Type B pancreatic cell (in vitro differentiated cells): ENCODE measurements around the gene ACTA1. TPM values are rescaled to one million over a fixed set of nuclear protein-coding genes. Genes with fewer than 3 reads are reported as not detected.
"Not testable (repeated sequence)": the region's sequence is repeated elsewhere in the genome, so short reads cannot be mapped to it uniquely, and the experiment has no call there.

Experiments
- DNase-seq: peaks from one replicate; pipeline ENCODE4 v3.0.0; 2021; ENCODE audit warnings: mixed read lengths; ENCODE audit not compliant: unreplicated experiment; ENCODE audit errors: extremely low spot score
- H3K27ac Mint-ChIP-seq: 2 replicates; pipeline ENCODE4 v1.8.0; 2021; ENCODE audit warnings: mild to moderate bottlenecking, mixed read lengths
- H3K27me3 Mint-ChIP-seq: 2 replicates; pipeline ENCODE4 v1.8.0; 2021; ENCODE audit warnings: mixed read lengths
- H3K36me3 Mint-ChIP-seq: 2 replicates; pipeline ENCODE4 v1.8.0; 2021; ENCODE audit warnings: mixed read lengths
- H3K4me1 Mint-ChIP-seq: one replicate; pipeline ENCODE4 v1.8.0; 2021; ENCODE audit warnings: mixed read lengths; ENCODE audit not compliant: unreplicated experiment
- H3K4me3 Mint-ChIP-seq: 2 replicates; pipeline ENCODE4 v1.8.0; 2021; ENCODE audit warnings: mild to moderate bottlenecking, mixed read lengths
- H3K9me3 Mint-ChIP-seq: 2 replicates; pipeline ENCODE4 v1.8.0; 2021; ENCODE audit warnings: mixed read lengths
- total RNA-seq: library from RNA; stranded (reverse); gene quantifications from 2 replicates; pipeline ENCODE4 v1.2.1, GENCODE V29; 2021; ENCODE audit warnings: low replicate concordance
- TF ChIP-seq, protein P1 (sequence below): fragments of 200-600 bp; sonication (generic); conservative IDR thresholded peaks from 2 replicates; pipeline ENCODE4 v1.5.0; 2021; ENCODE audit warnings: antibody characterized with exemption, mild to moderate bottlenecking

Gene ACTA1
- total RNA-seq, 1 donor from 2014 or later = 1.9 TPM

DNA sequence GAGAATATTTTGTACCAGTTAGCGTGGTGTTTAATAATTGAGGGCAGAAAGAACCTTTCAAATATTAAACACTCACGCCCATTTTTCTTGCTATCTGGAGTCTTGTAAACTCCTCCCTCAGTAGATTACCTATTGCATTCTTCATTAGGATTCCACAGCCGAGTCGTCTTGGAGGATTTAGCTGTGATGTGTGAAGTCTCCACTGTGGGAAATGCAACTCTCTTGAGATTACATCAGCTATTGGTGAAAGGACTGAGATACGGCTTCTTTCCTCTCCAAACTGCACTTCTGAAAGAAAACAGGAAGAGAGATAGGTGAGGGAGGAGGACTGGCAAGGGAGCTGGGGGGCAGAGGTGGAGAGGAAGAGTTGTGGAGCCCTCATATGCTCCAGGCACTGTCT, 36.1 kb downstream of the ACTA1 start:
- Mint-ChIP-seq H3K4me3 (no peak overlapping the region), H3K4me1 (no peaks in the 10 kb centered on the region), H3K27me3 (peaks cover 41% of the 10 kb centered on the region), H3K36me3 (no peaks in the 10 kb centered on the region), H3K9me3 (no peaks in the 10 kb centered on the region), H3K27ac (no peak overlapping the region)
- DNase-seq = no peak
- TF ChIP-seq, protein P1, sequence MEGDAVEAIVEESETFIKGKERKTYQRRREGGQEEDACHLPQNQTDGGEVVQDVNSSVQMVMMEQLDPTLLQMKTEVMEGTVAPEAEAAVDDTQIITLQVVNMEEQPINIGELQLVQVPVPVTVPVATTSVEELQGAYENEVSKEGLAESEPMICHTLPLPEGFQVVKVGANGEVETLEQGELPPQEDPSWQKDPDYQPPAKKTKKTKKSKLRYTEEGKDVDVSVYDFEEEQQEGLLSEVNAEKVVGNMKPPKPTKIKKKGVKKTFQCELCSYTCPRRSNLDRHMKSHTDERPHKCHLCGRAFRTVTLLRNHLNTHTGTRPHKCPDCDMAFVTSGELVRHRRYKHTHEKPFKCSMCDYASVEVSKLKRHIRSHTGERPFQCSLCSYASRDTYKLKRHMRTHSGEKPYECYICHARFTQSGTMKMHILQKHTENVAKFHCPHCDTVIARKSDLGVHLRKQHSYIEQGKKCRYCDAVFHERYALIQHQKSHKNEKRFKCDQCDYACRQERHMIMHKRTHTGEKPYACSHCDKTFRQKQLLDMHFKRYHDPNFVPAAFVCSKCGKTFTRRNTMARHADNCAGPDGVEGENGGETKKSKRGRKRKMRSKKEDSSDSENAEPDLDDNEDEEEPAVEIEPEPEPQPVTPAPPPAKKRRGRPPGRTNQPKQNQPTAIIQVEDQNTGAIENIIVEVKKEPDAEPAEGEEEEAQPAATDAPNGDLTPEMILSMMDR = no peak

DNA sequence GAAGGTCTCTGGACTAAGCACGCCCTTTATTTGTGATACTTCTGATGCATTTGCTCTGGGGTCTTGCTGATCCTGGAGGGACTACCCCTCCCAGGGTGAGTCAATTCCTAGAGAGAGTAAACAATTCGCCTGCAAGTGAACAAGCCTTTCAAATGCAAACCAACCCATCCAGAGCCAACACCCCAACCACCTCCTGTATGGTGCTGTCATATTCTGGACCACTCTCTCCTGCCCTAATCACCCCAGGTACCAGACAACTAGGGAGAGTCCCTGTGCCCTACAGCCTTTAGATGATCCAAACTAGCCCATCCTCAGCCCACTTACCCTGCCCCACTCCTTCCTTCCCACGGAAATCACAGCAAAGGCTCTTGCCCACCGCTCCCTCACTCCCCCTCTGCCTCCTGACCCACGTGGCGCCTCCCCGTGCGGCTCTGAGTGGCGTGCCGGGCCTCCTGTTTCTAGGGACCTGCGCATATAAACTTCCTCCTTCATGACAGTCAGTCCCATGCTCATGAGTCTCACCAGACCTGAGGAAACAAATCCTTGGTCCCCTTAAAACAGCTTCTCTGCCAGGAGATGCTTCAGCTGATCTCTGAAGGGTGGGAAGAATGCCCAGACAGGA, 37.2 kb downstream of the ACTA1 start:
- no peak for DNase-seq
- Mint-ChIP-seq H3K9me3 (no peaks in the 10 kb centered on the region), H3K36me3 (no peaks in the 10 kb centered on the region), H3K4me1 (no peaks in the 10 kb centered on the region), H3K27me3 (peaks cover 37% of the 10 kb centered on the region), H3K4me3 (no peak overlapping the region), H3K27ac (no peak overlapping the region)
- TF ChIP-seq, protein P1 = no peak

DNA sequence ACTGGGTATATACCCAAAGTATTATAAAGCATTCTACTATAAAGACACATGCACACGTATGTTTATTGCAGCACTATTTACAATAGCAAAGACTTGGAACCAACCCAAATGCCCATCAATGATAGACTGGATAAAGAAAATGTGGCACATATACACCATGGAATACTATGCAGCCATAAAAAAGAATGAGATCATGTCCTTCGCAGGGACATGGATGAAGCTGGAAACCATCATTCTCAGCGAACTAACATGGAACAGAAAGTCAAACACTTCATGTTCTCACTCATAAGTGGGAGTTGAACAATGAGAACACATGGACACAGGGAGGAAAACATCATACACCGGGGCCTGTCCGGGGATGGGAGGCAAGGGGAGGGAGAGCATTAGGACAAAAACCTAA, 39.4 kb downstream of the ACTA1 start:
- not testable (repeated sequence) for H3K27ac Mint-ChIP-seq
- H3K27me3 Mint-ChIP-seq = peaks cover 26% of the 10 kb centered on the region

DNA sequence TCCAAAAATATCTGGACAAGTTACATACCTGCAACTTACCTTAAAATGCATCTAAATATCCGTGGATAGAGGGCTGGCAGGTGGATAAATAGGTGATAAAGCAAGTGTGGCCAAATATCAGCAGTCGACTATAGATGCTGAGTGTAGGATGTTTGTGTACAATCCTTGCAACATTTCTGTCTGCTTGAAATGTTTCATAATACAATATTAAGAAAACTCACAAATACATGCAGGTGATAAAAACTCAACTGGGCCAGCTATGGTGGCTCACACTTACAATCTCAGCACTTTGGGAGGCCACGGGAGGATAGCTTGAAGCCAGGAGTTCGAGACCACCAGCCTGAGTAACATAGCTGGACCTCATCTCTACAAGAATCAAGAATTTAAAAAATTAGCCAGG, 41.0 kb downstream of the ACTA1 start:
- Mint-ChIP-seq H3K36me3 (no peaks in the 10 kb centered on the region), H3K27ac (no peak overlapping the region), H3K27me3 (peaks cover 25% of the 10 kb centered on the region), H3K9me3 (peaks cover 6% of the 10 kb centered on the region), H3K4me1 (no peaks in the 10 kb centered on the region), H3K4me3 (no peak overlapping the region)
- DNase-seq = no peak
- TF ChIP-seq, protein P1 = no peak

More for the DNA sequence above, 39.4 kb downstream of the ACTA1 start:
- H3K9me3 Mint-ChIP-seq, H3K36me3 Mint-ChIP-seq, H3K4me3 Mint-ChIP-seq, H3K4me1 Mint-ChIP-seq, DNase-seq: not testable (repeated sequence)

DNA sequence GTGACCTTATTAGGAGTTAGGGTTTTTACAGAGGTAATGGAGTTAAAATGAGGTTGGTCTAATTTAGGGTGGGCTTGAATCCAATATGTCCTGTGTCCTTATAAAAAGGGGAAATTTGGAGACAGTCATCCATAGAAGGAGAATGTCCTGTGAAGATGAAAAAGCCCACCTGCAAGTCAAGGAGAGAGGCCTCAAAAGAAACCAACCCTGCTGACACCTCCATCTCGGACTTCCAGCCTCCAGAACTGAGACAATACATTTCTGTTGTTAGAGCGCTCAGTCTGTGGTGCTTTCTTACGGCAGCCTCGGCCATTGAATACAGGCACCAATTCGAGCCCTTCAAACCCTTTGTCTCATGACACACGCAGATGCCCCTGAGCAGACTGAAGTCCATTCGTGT, 43.8 kb downstream of the ACTA1 start:
- no peak for DNase-seq
- Mint-ChIP-seq H3K4me3 (no peak overlapping the region), H3K4me1 (peaks cover 4% of the 10 kb centered on the region), H3K9me3 (peaks cover 6% of the 10 kb centered on the region), H3K36me3 (no peaks in the 10 kb centered on the region), H3K27ac (no peak overlapping the region), H3K27me3 (peaks cover 12% of the 10 kb centered on the region)
- TF ChIP-seq, protein P1 = no peak

DNA sequence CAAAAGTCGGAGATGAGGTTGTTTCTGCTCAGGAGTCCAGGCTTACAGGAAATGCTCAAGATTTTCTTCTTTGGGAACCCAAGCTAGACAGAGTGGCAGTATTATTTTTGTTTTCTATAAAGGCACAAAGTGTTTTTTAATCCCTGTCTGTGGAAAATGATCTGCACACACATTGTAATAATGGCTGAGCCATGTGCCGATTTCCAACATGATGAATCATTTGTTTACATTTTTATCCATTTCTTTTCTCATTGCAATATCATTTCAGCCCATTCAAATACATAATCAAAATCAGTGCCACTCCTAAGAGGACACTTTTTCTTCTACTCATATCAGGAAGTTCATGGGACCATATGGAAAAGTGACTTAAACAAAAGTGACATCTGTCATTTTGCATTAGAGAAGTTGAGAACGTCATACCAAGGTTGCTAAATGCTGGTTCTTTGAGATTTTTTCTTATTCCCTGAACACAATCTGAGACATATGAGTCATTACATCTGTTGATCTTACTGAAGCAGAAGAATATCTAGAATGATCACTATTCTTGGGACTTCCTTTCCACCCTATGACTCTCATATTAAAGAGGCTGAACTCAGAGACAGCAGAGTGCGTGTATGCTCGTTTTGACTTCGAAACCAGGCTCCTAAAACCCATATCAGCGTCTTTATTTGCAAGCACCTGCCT, 44.9 kb downstream of the ACTA1 start:
- TF ChIP-seq, protein P1 = no peak
- H3K36me3 Mint-ChIP-seq = no peaks in the 10 kb centered on the region
- peaks cover 6% of the 10 kb centered on the region for H3K9me3 Mint-ChIP-seq
- DNase-seq = no peak
- no peak overlapping the region for H3K27ac Mint-ChIP-seq
- H3K4me1 Mint-ChIP-seq = peaks cover 4% of the 10 kb centered on the region
- H3K4me3 Mint-ChIP-seq = no peak overlapping the region
- H3K27me3 Mint-ChIP-seq = peaks cover 12% of the 10 kb centered on the region
